Common myeloid progenitor, CD34-positive (primary cell): ENCODE data around the gene USP36.

ENCODE experiments used
- CTCF ChIA-PET: fragments of 350-600 bp; sonication (Branson Sonifier 250); formaldehyde crosslinking; loops from one replicate; lab custom pipeline; 2021; ENCODE audit warnings: antibody characterized with exemption; lab: Charles Lee
- POLR2A ChIA-PET: fragments of 350-600 bp; sonication (Branson Sonifier 250); formaldehyde crosslinking; loops from one replicate; lab custom pipeline; 2021; ENCODE audit warnings: antibody characterized with exemption; lab: Charles Lee
- DNase-seq, 3 donors: peaks; one replicate each; pipeline versions ENCODE4 v3.0.0 to v3.0.0-alpha.2; 2013
- H3K27ac ChIP-seq, 2 experiments: 1 replicate in 1 of 2; 2 replicates in 1 of 2; pipeline ENCODE4 v1.7.0; 2013; ENCODE audit warnings: inconsistent platforms in 2 of 2, low read length in 2 of 2, mild to moderate bottlenecking in 2 of 2, low read depth in 1 of 2, moderate library complexity in 1 of 2; ENCODE audit not compliant: severe bottlenecking in 2 of 2, insufficient read depth in 1 of 2, poor library complexity in 1 of 2
- H3K27me3 ChIP-seq, 5 experiments: replicated peaks in 2 of 5; 1 replicate in 3 of 5; 2 replicates in 2 of 5; pipeline versions ENCODE4 v1.6.1 to v1.7.0; 2013; ENCODE audit warnings: low read length in 4 of 5, mild to moderate bottlenecking in 2 of 5, moderate library complexity in 2 of 5, inconsistent platforms in 1 of 5; ENCODE audit not compliant: insufficient read depth in 5 of 5, control insufficient read depth in 4 of 5
- H3K36me3 ChIP-seq, 4 experiments: 1 replicate in 2 of 4; 2 replicates in 2 of 4; pipeline versions ENCODE4 v1.6.1 to v1.7.0; 2013; ENCODE audit warnings: low read length in 3 of 4, control low read depth in 1 of 4, mild to moderate bottlenecking in 1 of 4; ENCODE audit not compliant: control insufficient read depth in 4 of 4, insufficient read depth in 4 of 4
- H3K4me1 ChIP-seq, 4 experiments: 1 replicate in 3 of 4; 2 replicates in 1 of 4; pipeline versions ENCODE4 v1.6.1 to v1.7.1; 2013; ENCODE audit warnings: low read length in 3 of 4, mild to moderate bottlenecking in 3 of 4, control low read depth in 1 of 4, inconsistent platforms in 1 of 4, moderate library complexity in 1 of 4; ENCODE audit not compliant: control insufficient read depth in 4 of 4, insufficient read depth in 4 of 4; ENCODE audit errors: control extremely low read depth in 1 of 4
- H3K4me3 ChIP-seq, 7 experiments: 1 replicate in 4 of 7; 2 replicates in 3 of 7; pipeline versions ENCODE4 v1.5.1 to v1.7.0; 2013; ENCODE audit warnings: mild to moderate bottlenecking in 7 of 7, low read length in 6 of 7, moderate library complexity in 6 of 7, inconsistent platforms in 2 of 7, low read depth in 2 of 7, control low read depth in 1 of 7; ENCODE audit not compliant: insufficient read depth in 4 of 7, control insufficient read depth in 1 of 7; ENCODE audit errors: extremely low read depth in 1 of 7
- H3K9me3 ChIP-seq, 5 experiments: 1 replicate in 4 of 5; 2 replicates in 1 of 5; pipeline versions ENCODE4 v1.6.1 to v1.7.1; 2013; ENCODE audit warnings: low read length in 4 of 5, mild to moderate bottlenecking in 2 of 5, inconsistent platforms in 1 of 5, low read depth in 1 of 5, moderate library complexity in 1 of 5; ENCODE audit not compliant: control insufficient read depth in 4 of 5, insufficient read depth in 2 of 5; ENCODE audit errors: control extremely low read depth in 1 of 5
- WGBS: methylation state at CpG from one replicate; pipeline ENCODE4 v1.1.5; 2013; ENCODE audit not compliant: insufficient coverage; 5-methylcytosine and 5-hydroxymethylcytosine counted together

The USP36 gene

DNA sequence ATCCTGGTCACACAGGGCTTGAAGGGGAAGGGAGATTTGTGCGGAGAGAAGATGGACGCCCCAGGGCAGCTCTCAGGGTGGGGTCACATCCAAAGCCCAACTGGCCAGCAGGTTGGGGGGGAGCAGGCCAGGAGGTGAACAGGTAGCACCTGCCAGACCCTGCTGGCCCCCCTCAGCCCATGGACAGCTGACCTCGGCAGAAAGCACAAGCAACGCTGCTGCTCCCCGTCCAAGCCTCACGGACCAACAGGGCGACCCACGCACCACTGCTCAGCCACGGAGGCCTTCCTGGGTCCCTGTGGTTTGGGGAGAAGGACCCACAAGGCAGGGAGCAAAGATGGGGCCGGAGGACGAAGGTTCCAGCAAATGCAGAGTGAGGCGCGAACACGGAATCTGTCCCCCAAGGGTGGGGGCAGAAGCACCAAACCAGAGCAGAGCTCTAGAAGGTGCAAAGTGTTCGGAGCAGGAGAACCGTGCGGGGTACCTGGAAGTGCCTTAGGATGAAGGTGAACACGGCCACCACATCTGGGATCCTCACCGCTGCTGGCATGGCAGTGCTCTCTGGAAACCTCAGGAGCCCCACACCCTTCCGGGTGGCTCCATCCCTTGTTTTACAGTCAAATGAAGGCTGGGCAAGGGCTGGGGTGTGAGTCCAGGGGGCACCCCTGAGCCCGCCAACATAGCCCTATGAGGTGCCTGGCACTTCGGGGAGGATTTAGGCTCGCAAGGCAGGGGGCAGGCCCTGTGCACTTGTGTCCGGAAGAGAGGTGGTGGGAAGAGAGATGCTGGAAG lies 44.5 kb upstream of the USP36 start:
- POLR2A ChIA-PET: no interaction called here
- H3K27ac ChIP-seq: no peak overlapping the region
- H3K9me3 ChIP-seq: no peaks in the 10 kb centered on the region
- no peak overlapping the region for H3K4me3 ChIP-seq
- peaks cover 0 to 13% (median 1%) of the 10 kb centered on the region in 4 experiments for H3K36me3 ChIP-seq
- peaks cover 0 to 77% (median 51%) of the 10 kb centered on the region in 4 experiments for H3K4me1 ChIP-seq
- DNase-seq: no peak
- H3K27me3 ChIP-seq: no peaks in the 10 kb centered on the region
- 96% methylated on average over 18 of the region's 24 CpGs for WGBS
- CTCF ChIA-PET: interaction anchor here (0.8 to 1.8 kb wide), 4 partner anchors 9 to 31 kb away, joined by 3 to 6 read pairs (median 4); no protein-coding TSS in a partner anchor

DNA sequence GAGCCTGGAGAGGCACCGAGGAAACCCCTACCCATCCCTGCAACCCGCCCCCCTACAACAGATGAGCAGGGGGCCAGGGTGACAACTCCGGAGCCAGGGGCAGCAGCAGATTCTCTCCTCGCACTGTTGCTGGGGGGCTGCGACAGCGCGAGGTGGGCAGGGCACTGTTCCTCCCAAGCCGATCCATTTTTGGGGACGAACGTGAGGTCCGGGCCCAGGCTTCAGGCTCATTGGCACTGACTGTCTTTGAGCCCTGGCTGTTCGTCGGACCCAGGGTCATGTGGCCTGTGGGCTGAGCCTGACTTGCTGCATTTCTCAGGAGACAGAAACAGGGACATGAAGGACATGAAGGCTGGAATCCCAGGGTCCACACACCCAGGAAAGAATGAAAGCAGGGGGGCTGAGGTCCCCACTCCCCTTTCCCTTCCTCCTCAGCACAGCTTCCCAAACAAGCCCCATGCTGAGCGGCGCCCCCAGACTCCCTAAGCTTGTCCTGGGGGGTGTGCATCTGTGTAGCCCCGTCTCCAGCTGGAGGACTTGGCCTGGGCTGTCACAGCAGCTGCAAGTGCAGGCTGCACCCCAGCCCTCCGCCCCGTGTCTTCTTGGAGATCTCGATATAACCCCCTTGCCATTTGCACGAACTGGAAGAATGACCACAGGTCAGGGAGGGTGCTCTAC lies 43.7 kb upstream of the USP36 start:
- ChIA-PET CTCF (interaction anchor here (0.7 to 2.9 kb wide), 5 partner anchors 9 to 31 kb away, joined by 3 to 12 read pairs (median 5); no protein-coding TSS in a partner anchor), POLR2A (no interaction called here)
- H3K9me3 ChIP-seq: no peaks in the 10 kb centered on the region
- peaks cover 0 to 13% (median 1%) of the 10 kb centered on the region in 4 experiments for H3K36me3 ChIP-seq
- peak overlapping the region in 3 of 7 experiments; percentile 26 to 55 (median 49) for H3K4me3 ChIP-seq
- H3K4me1 ChIP-seq: peaks cover 0 to 77% (median 54%) of the 10 kb centered on the region in 4 experiments
- H3K27me3 ChIP-seq: no peaks in the 10 kb centered on the region
- DNase-seq: no peak
- no peak overlapping the region for H3K27ac ChIP-seq
- 70% methylated on average over 20 of the region's 20 CpGs for whole genome bisulfite sequencing

DNA sequence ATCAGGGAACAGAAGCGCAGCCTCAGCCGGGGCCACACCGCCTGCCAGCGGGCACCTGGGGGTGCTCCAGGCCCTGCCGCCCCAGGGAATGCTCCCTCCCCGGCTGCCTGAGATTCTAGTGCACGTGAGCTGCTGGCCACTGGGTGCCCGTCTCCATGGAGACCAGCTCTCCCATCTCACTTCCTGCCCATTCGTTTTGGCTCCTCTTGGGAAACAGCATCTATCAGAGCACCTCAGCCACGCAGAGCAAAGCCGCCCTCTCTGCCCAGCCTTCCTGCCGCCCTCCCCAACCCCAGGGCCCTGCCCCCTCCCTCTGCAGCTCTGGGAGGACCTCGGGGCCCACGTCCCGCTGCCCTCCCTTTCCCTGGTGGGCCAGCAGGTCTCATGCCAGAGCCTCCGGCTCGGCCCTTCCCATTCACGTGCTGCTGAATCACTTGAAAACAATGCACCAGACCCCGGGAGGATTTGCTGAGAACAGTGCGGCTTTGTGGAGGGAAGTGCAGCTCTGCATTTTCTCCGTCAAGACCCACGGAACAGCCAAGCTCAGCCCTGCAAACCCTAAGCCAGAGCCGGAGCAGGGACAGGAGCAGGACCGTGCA lies 43.0 kb upstream of the USP36 start:
- ChIA-PET POLR2A (interaction anchor here (1.5 kb wide), 1 partner anchor 32 kb away, joined by 4 read pairs; no protein-coding TSS in a partner anchor), CTCF (interaction anchor here (0.7 to 2.9 kb wide), 5 partner anchors 10 to 32 kb away, joined by 3 to 14 read pairs (median 6); no protein-coding TSS in a partner anchor)
- H3K9me3 ChIP-seq: no peaks in the 10 kb centered on the region
- no peaks in the 10 kb centered on the region for H3K27me3 ChIP-seq
- DNase-seq: peak; percentile 67 to 84 (median 77)
- H3K36me3 ChIP-seq: peaks cover 0 to 9% (median 1%) of the 10 kb centered on the region in 4 experiments
- peaks cover 6 to 78% (median 60%) of the 10 kb centered on the region in 4 experiments for H3K4me1 ChIP-seq
- H3K27ac ChIP-seq: peak overlapping the region in 1 of 2 experiments; percentile 77
- WGBS: 5% methylated on average over 18 of the region's 24 CpGs
- peak overlapping the region in 3 of 7 experiments; percentile 26 to 55 (median 49) for H3K4me3 ChIP-seq

DNA sequence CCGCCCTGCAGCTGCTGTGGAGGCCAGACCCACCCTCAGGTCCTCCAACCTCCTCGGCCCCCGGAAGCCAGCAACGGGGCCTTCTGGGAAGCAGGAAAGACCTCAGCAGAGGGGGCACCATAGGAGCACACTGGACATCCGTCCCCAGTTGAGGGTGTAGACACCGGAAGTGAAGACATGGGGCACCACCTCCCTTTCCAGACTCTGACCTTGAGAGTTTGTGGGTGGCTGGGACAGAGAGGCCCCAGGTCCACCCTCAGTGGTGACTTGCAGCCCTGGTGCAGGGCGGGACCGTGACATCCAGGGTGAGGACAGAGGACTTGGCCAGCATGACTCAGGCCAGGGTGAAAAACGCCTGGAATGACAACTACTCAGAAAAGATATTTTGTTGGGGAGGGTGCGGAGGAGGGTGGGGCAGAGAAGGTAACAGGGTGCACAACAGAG lies 42.5 kb upstream of the USP36 start:
- 17% methylated on average over 8 of the region's 10 CpGs for WGBS
- peak in 2 of 3 donors; percentile 48 to 64 for DNase-seq
- Histone ChIP-seq H3K4me1 (peaks cover 7 to 82% (median 65%) of the 10 kb centered on the region in 4 experiments), H3K27me3 (no peaks in the 10 kb centered on the region), H3K36me3 (peaks cover 0 to 7% (median 2%) of the 10 kb centered on the region in 4 experiments), H3K27ac (peak overlapping the region; percentile 68 to 77), H3K9me3 (no peaks in the 10 kb centered on the region), H3K4me3 (peak overlapping the region in 4 of 7 experiments; percentile 26 to 57 (median 52))
- CTCF ChIA-PET: interaction anchor here (0.7 to 2.9 kb wide), 6 partner anchors 9 to 32 kb away, joined by 3 to 14 read pairs (median 5); no protein-coding TSS in a partner anchor
- POLR2A ChIA-PET: interaction anchor here (1.5 kb wide), 1 partner anchor 33 kb away, joined by 4 read pairs; no protein-coding TSS in a partner anchor

DNA sequence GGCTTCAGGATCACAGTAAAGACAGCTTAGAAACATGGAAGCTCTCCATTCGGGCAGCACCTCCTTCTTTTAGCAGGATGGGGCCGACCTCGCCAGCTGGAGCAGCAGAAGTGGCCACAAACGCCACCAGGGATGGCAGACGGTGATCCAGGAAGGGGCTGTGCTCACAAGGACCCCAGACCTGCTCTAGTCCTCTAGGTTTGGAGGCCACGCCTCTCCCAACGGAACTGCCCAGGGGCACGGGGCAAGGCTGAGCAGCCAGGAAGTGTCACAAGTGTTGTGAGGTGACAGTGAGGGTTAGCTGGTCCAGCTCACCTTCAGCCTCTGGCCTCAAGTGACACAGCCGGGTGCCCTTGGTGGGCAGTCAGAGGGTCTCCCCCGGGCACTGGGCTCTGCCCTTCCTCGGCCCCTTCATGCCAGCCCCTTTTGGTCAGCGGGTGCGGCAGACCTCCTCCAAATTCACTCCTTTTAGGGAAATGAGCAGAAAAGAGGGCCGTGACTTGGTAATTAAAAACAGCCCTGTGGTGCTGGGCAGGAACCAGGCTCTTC lies 42.0 kb upstream of the USP36 start:
- DNase-seq: peak in 2 of 3 donors; percentile 66 to 72
- ChIA-PET CTCF (interaction anchor here (1.0 to 2.9 kb wide), 3 partner anchors 9 to 33 kb away, joined by 4 to 14 read pairs (median 12); no protein-coding TSS in a partner anchor), POLR2A (interaction anchor here (1.5 kb wide), 1 partner anchor 33 kb away, joined by 4 read pairs; no protein-coding TSS in a partner anchor)
- WGBS: 5% methylated on average over 10 of the region's 14 CpGs
- no peaks in the 10 kb centered on the region for H3K9me3 ChIP-seq
- peaks cover 0 to 7% (median 3%) of the 10 kb centered on the region in 4 experiments for H3K36me3 ChIP-seq
- H3K27me3 ChIP-seq: no peaks in the 10 kb centered on the region
- peak overlapping the region in 4 of 7 experiments; percentile 12 to 57 (median 52) for H3K4me3 ChIP-seq
- H3K4me1 ChIP-seq: peaks cover 7 to 85% (median 69%) of the 10 kb centered on the region in 4 experiments
- peak overlapping the region; percentile 68 to 77 for H3K27ac ChIP-seq

DNA sequence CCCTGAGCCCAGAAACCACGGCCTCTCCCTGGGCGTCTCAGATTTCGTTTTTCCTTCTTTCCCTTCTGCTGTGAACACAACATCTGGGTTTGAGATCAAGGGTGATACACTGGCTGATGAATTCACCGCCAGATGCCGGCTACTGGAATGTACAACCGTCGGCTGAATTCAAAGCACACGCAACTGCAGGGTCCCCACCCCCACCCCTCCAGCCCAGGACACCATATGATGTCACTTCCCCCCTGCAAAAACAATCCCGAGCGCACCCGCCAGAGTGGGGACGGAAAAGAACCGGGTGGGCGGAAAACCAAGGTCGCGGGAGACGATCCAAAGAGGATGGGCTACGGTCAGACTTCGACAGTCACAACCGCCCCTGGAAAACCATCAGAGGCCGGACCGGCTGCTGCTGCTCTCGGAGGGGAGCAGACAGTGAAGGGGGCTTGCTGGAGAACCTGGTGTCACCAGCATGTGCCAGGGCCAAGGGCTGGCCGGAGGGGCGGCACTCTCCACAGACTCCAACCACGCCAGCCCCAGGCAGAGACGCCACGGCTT lies 39.1 kb upstream of the USP36 start:
- H3K27me3 ChIP-seq: no peaks in the 10 kb centered on the region
- no peaks in the 10 kb centered on the region for H3K9me3 ChIP-seq
- ChIA-PET CTCF (interaction anchor here (1.3 kb wide), 1 partner anchor 11 kb away, joined by 3 read pairs; no protein-coding TSS in a partner anchor), POLR2A (interaction anchor here (1.1 kb wide), 1 partner anchor 36 kb away, joined by 3 read pairs; no protein-coding TSS in a partner anchor)
- peak; percentile 76 to 94 (median 92) for DNase-seq
- peak overlapping the region in 1 of 2 experiments; percentile 68 for H3K27ac ChIP-seq
- peaks cover 0 to 3% (median 0%) of the 10 kb centered on the region in 4 experiments for H3K36me3 ChIP-seq
- 21% methylated on average over 26 of the region's 28 CpGs for WGBS
- H3K4me3 ChIP-seq: peak overlapping the region in 5 of 7 experiments; percentile 4 to 61 (median 37)
- H3K4me1 ChIP-seq: peaks cover 13 to 92% (median 89%) of the 10 kb centered on the region in 4 experiments
